GM12892 (cell line): ENCODE data around the gene ZNF165.

ENCODE experiments used
- POLR2A ChIP-seq: IDR thresholded peaks from 2 replicates; pipeline ENCODE4 v1.6.1; 2011; ENCODE audit warnings: low read depth, low read length, control low read depth
- POLR2AphosphoS5 ChIP-seq: IDR thresholded peaks from 2 replicates; pipeline ENCODE4 v1.6.1; 2011; ENCODE audit warnings: low read depth, low read length, control low read depth
- TAF1 ChIP-seq: IDR thresholded peaks from 2 replicates; pipeline ENCODE4 v1.6.1; 2011; ENCODE audit warnings: low read depth, mild to moderate bottlenecking, control low read depth, low read length, borderline replicate concordance

DNA sequence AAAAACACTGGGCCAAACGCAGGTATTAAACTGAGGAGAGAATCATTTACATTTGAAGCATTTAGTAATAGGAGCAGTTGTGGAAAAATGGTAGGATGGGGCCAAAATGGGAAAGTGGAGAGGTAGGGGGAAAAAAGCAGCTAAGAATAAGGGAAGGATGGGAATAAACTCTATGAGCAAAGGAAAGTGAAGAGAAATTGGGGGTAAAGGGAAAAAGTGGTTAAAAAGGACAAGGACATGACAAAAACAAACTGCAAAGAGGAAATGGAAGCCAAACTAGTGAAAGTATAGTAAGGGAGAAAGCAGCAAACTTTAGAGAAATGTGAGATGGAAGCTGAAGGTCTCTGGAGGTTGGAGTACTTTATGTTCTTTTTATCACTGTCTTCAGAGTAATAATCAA lies 37.8 kb downstream of the ZNF165 start:
- TF ChIP-seq POLR2A (no peak), POLR2AphosphoS5 (no peak), TAF1 (no peak)
